A673 (cell line): ENCODE data around the gene B4GALT6. TPM values are rescaled to one million over a fixed set of nuclear protein-coding genes. Genes with fewer than 3 reads are reported as not detected.

Experiments
- BruUV-seq: library from RNA; stranded (reverse); fragments of 400-500 nt; replicated peaks from 2 replicates; lab custom pipeline; 2021; lab: Mats Ljungman, UMichigan
- CTCF ChIA-PET: fragments of 300-600 bp; sonication (Branson Sonifier 250); formaldehyde crosslinking; loops from one replicate; lab custom pipeline; 2022; ENCODE audit warnings: antibody characterized with exemption; lab: Charles Lee
- POLR2A ChIA-PET: fragments of 300-600 bp; sonication (Branson Sonifier 250); formaldehyde crosslinking; loops from one replicate; lab custom pipeline; 2022; ENCODE audit warnings: antibody characterized with exemption; ENCODE audit not compliant: low non-redundant PET; lab: Charles Lee
- DNase-seq: peaks from one replicate; pipeline ENCODE4 v3.0.0-alpha.2; 2015; ENCODE audit warnings: low spot score
- H3K27ac ChIP-seq: fragments of 200-600 bp; sonication (generic); 2 replicates; pipeline ENCODE4 v1.5.1; 2016; ENCODE audit warnings: mixed run types, low read depth, mild to moderate bottlenecking, mixed read lengths, antibody characterized with exemption, low read length; ENCODE audit not compliant: poor library complexity, severe bottlenecking
- H3K27me3 ChIP-seq: fragments of 200-600 bp; sonication (generic); replicated peaks from 2 replicates; pipeline ENCODE4 v1.6.1; 2017; ENCODE audit warnings: mixed run types, low read depth, mild to moderate bottlenecking, mixed read lengths, antibody characterized with exemption, low read length; ENCODE audit not compliant: insufficient read depth, poor library complexity
- H3K36me3 ChIP-seq: fragments of 200-600 bp; sonication (generic); 2 replicates; pipeline ENCODE4 v1.6.1; 2016; ENCODE audit warnings: mixed run types, mild to moderate bottlenecking, mixed read lengths, antibody characterized with exemption, low read length; ENCODE audit not compliant: insufficient read depth, poor library complexity, severe bottlenecking
- H3K4me1 ChIP-seq: fragments of 200-600 bp; sonication (generic); 2 replicates; pipeline ENCODE4 v1.6.1; 2017; ENCODE audit warnings: mixed run types, mild to moderate bottlenecking, mixed read lengths, antibody characterized with exemption, low read length; ENCODE audit not compliant: insufficient read depth, poor library complexity, severe bottlenecking
- H3K4me3 ChIP-seq: fragments of 200-600 bp; sonication (generic); 2 replicates; pipeline ENCODE4 v1.5.1; 2016; ENCODE audit warnings: low read depth, mixed run types, mild to moderate bottlenecking, mixed read lengths, low read length; ENCODE audit not compliant: poor library complexity, severe bottlenecking
- H3K9me3 ChIP-seq: fragments of 200-600 bp; sonication (generic); 2 replicates; pipeline ENCODE4 v1.6.1; 2016; ENCODE audit warnings: mixed run types, low read depth, mild to moderate bottlenecking, mixed read lengths, antibody characterized with exemption, low read length; ENCODE audit not compliant: poor library complexity, severe bottlenecking
- EZH2 ChIP-seq: fragments of 200-600 bp; sonication (generic); IDR thresholded peaks from 2 replicates; pipeline ENCODE4 v1.6.1; 2017; ENCODE audit warnings: borderline replicate concordance, low read depth, mild to moderate bottlenecking, mixed read lengths, antibody characterized with exemption, low read length; ENCODE audit not compliant: poor library complexity, severe bottlenecking
- intact Hi-C: fragments of 100-400 bp; cut with micrococcal nuclease; formaldehyde crosslinking; loops from one replicate; pipeline ENCODE4 v1.10.0; 2022; ENCODE audit not compliant: unreplicated experiment
- total RNA-seq: library from RNA; stranded (reverse); gene quantifications from 2 replicates; pipeline ENCODE4 v1.2.3, GENCODE V29; 2021
- TF ChIP-seq, protein P1 (sequence below): fragments of 300-800, 200-600 bp; sonication (generic); conservative IDR thresholded peaks from 2 replicates; pipeline ENCODE4 v1.5.1; 2017; ENCODE audit warnings: low read depth, mild to moderate bottlenecking, antibody characterized with exemption, low read length, moderate library complexity, mixed read lengths

The B4GALT6 gene
- total RNA-seq, 1 experiment from 2014 or later: 6.0 TPM

DNA sequence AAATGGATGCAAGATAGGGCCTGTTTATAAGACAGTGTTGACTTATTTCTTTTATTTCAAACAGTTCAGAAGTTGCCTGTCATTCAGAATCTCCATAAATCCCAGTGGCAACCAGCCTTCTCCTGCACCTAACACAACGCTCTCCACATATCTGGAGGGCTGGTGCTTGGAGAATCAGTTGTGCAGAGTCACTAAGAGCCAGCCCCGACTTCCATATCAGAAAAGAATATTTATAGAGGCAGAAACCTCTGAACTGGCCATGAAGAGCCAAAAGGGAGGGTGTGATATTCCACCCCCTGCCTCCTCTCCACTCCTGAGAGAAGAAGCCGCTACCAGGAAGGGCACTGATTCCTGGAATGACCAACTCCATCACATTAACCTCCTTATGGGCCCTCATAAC, 34.0 kb upstream of the B4GALT6 start:
- Histone ChIP-seq H3K27me3 (peaks cover 4% of the 10 kb centered on the region), H3K9me3 (no peaks in the 10 kb centered on the region), H3K36me3 (no peaks in the 10 kb centered on the region), H3K4me1 (no peaks in the 10 kb centered on the region), H3K4me3 (no peak overlapping the region), H3K27ac (no peak overlapping the region)
- TF ChIP-seq, protein P1, sequence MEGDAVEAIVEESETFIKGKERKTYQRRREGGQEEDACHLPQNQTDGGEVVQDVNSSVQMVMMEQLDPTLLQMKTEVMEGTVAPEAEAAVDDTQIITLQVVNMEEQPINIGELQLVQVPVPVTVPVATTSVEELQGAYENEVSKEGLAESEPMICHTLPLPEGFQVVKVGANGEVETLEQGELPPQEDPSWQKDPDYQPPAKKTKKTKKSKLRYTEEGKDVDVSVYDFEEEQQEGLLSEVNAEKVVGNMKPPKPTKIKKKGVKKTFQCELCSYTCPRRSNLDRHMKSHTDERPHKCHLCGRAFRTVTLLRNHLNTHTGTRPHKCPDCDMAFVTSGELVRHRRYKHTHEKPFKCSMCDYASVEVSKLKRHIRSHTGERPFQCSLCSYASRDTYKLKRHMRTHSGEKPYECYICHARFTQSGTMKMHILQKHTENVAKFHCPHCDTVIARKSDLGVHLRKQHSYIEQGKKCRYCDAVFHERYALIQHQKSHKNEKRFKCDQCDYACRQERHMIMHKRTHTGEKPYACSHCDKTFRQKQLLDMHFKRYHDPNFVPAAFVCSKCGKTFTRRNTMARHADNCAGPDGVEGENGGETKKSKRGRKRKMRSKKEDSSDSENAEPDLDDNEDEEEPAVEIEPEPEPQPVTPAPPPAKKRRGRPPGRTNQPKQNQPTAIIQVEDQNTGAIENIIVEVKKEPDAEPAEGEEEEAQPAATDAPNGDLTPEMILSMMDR: no peak
- CTCF ChIA-PET: no interaction called here
- BruUV-seq: no TSS peak
- DNase-seq: no peak
- POLR2A ChIA-PET: no interaction called here
- intact Hi-C loops: no loop called here

- ChIA-PET POLR2A (no interaction called here), CTCF (no interaction called here)
- Histone ChIP-seq H3K4me3 (no peak overlapping the region), H3K4me1 (no peaks in the 10 kb centered on the region), H3K27me3 (no peaks in the 10 kb centered on the region), H3K9me3 (no peaks in the 10 kb centered on the region), H3K36me3 (no peaks in the 10 kb centered on the region), H3K27ac (no peak overlapping the region)
- DNase-seq: no peak
- TF ChIP-seq, protein P1: no peak
- TF ChIP-seq EZH2: no peak
- intact Hi-C loops: no loop called here
- no TSS peak for BruUV-seq
Observed at GRCh38 chr18:31716362-31716761, 32.0 kb upstream of the B4GALT6 start.

DNA sequence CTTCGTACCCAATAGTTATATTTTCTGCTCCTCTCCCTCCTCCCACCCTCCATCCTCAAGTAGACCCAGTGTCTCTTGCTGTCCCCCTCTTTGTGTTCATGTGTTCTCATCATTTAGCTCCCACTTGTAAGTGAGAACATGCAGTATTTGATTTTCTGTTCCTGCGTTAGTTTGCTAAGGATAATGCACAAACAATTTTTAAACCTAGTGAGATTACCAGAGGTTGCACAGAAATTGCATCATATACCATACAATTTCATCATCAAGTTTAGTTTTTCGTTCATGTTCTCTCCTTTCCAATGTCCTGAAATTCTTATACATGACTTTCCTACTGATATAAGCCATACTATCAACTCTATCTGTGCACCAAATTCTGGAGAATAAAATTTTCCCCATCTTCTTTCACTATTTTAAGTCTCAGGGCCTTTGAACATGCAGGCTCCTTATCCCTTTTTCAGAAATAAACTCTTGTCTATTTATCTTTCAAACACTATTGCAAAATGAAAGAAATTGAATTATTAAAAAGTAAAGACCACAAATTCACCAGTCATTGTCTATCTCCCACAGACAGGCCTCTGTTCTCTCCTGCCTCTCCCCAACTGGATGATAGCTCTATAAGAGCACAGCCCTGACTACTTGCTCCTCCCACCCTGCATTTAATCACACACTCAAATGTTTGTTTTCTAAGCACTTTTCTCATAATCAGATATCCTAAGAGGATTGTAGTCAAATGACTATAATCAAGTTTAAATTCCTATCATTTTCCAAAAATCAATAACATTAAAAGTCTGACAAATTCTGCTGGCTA, 27.2 kb upstream of the B4GALT6 start:
- no peak for DNase-seq
- no peaks in the 10 kb centered on the region for H3K9me3 ChIP-seq
- no peak for TF ChIP-seq EZH2
- TF ChIP-seq, protein P1: no peak
- H3K4me1 ChIP-seq: no peaks in the 10 kb centered on the region
- H3K36me3 ChIP-seq: no peaks in the 10 kb centered on the region
- no peak overlapping the region for H3K27ac ChIP-seq
- H3K4me3 ChIP-seq: no peak overlapping the region
- ChIA-PET CTCF (no interaction called here), POLR2A (no interaction called here)
- no peaks in the 10 kb centered on the region for H3K27me3 ChIP-seq
- BruUV-seq: no TSS peak
- intact Hi-C loops: no loop called here
